SU-DHL-6 (cell line): ENCODE results near the gene MGAT4A.

Experiments
- H2AFZ ChIP-seq: fragments of 200-600 bp; sonication (generic); 2 replicates; pipeline ENCODE4 v1.6.1; 2014; ENCODE audit warnings: low read depth, mild to moderate bottlenecking, moderate library complexity, mixed read lengths, antibody characterized with exemption, low read length; ENCODE audit not compliant: severe bottlenecking
- H3F3A ChIP-seq: fragments of 200-600 bp; shearing (Covaris generic); 2 replicates; pipeline ENCODE4 v1.6.0; 2016; ENCODE audit warnings: antibody characterized with exemption, mild to moderate bottlenecking; ENCODE audit not compliant: insufficient read depth
- H3K27ac ChIP-seq: fragments of 200-600 bp; sonication (generic); 2 replicates; pipeline ENCODE4 v1.5.1; 2016; ENCODE audit warnings: low read depth, mild to moderate bottlenecking, low read length, moderate library complexity, mixed read lengths
- H3K27me3 ChIP-seq: fragments of 200-600 bp; sonication (generic), shearing (Covaris generic); 2 replicates; pipeline ENCODE4 v1.6.0; 2014; ENCODE audit warnings: mild to moderate bottlenecking, low read length
- H3K36me3 ChIP-seq: fragments of 200-600 bp; sonication (generic); 2 replicates; pipeline ENCODE4 v1.6.1; 2014; ENCODE audit warnings: mild to moderate bottlenecking, low read length, mixed read lengths
- H3K4me2 ChIP-seq: fragments of 300-600, 200-600 bp; shearing (Covaris generic), sonication (generic); 2 replicates; pipeline ENCODE4 v1.6.0; 2014; ENCODE audit warnings: low read length, low read depth, mild to moderate bottlenecking; ENCODE audit not compliant: poor library complexity, severe bottlenecking
- H3K4me3 ChIP-seq: fragments of 200-600 bp; sonication (generic); 2 replicates; pipeline ENCODE4 v1.5.1; 2014; ENCODE audit warnings: antibody characterized with exemption, low read length, mild to moderate bottlenecking, mixed read lengths; ENCODE audit not compliant: insufficient read depth, poor library complexity, severe bottlenecking
- H3K79me2 ChIP-seq: fragments of 200-600 bp; sonication (generic); 2 replicates; pipeline ENCODE4 v1.6.1; 2014; ENCODE audit warnings: mild to moderate bottlenecking, low read length, moderate library complexity; ENCODE audit not compliant: insufficient read depth
- H3K9ac ChIP-seq: fragments of 200-600 bp; sonication (generic); 2 replicates; pipeline ENCODE4 v1.7.0; 2014; ENCODE audit warnings: mild to moderate bottlenecking, low read length
- H3K9me2 ChIP-seq: fragments of 200-600 bp; sonication (generic); replicated peaks from 2 replicates; pipeline ENCODE4 v1.6.1; 2014; ENCODE audit warnings: low read length; ENCODE audit not compliant: insufficient read depth
- H3K9me3 ChIP-seq: fragments of 200-600 bp; sonication (generic); 2 replicates; pipeline ENCODE4 v1.6.1; 2014; ENCODE audit warnings: low read length, mixed read lengths; ENCODE audit not compliant: insufficient read depth
- H4K20me1 ChIP-seq: fragments of 200-600 bp; sonication (generic); 2 replicates; pipeline ENCODE4 v1.6.1; 2014; ENCODE audit warnings: low read depth, mild to moderate bottlenecking, antibody characterized with exemption, low read length, moderate library complexity, mixed read lengths
- CTCF ChIP-seq: fragments of 200-600 bp; sonication (generic); IDR thresholded peaks from one replicate; pipeline ENCODE4 v1.5.1; 2017; ENCODE audit warnings: antibody characterized with exemption, mild to moderate bottlenecking, low read length, moderate library complexity; ENCODE audit not compliant: insufficient read depth, poor library complexity, severe bottlenecking
- EZH2phosphoT487 ChIP-seq: fragments of 200-600 bp; sonication (generic), shearing (Covaris generic); conservative IDR thresholded peaks from 2 replicates; pipeline ENCODE4 v1.6.1; 2018; ENCODE audit warnings: mild to moderate bottlenecking, antibody characterized with exemption, low read length, moderate library complexity, mixed read lengths

Gene MGAT4A

GRCh38 chr2:98650998-98651397 is 79.9 kb downstream of the MGAT4A start:
- Histone ChIP-seq H3K9me2 (no peaks in the 10 kb centered on the region), H3K36me3 (no peaks in the 10 kb centered on the region), H4K20me1 (no peaks in the 10 kb centered on the region), H3K27ac (no peak overlapping the region), H3K4me2 (no peak overlapping the region), H3K9me3 (no peaks in the 10 kb centered on the region), H2AFZ (no peak overlapping the region), H3K4me3 (no peak overlapping the region), H3K27me3 (no peaks in the 10 kb centered on the region), H3K79me2 (no peaks in the 10 kb centered on the region), H3K9ac (no peak overlapping the region), H3F3A (no peaks in the 10 kb centered on the region)
- TF ChIP-seq CTCF (no peak), EZH2phosphoT487 (no peak)

- H3K9ac ChIP-seq = no peak overlapping the region
- H3K27me3 ChIP-seq = no peaks in the 10 kb centered on the region
- no peak overlapping the region for H3K27ac ChIP-seq
- no peaks in the 10 kb centered on the region for H3K9me3 ChIP-seq
- no peaks in the 10 kb centered on the region for H3K36me3 ChIP-seq
- no peaks in the 10 kb centered on the region for H3K79me2 ChIP-seq
- no peak for TF ChIP-seq CTCF
- TF ChIP-seq EZH2phosphoT487 = no peak
- H3F3A ChIP-seq = no peaks in the 10 kb centered on the region
- no peak overlapping the region for H3K4me3 ChIP-seq
- H2AFZ ChIP-seq = no peak overlapping the region
- H4K20me1 ChIP-seq = no peaks in the 10 kb centered on the region
- no peak overlapping the region for H3K4me2 ChIP-seq
- no peaks in the 10 kb centered on the region for H3K9me2 ChIP-seq
Measured at GRCh38 chr2:98649992-98650375, 80.9 kb downstream of the MGAT4A start.

DNA sequence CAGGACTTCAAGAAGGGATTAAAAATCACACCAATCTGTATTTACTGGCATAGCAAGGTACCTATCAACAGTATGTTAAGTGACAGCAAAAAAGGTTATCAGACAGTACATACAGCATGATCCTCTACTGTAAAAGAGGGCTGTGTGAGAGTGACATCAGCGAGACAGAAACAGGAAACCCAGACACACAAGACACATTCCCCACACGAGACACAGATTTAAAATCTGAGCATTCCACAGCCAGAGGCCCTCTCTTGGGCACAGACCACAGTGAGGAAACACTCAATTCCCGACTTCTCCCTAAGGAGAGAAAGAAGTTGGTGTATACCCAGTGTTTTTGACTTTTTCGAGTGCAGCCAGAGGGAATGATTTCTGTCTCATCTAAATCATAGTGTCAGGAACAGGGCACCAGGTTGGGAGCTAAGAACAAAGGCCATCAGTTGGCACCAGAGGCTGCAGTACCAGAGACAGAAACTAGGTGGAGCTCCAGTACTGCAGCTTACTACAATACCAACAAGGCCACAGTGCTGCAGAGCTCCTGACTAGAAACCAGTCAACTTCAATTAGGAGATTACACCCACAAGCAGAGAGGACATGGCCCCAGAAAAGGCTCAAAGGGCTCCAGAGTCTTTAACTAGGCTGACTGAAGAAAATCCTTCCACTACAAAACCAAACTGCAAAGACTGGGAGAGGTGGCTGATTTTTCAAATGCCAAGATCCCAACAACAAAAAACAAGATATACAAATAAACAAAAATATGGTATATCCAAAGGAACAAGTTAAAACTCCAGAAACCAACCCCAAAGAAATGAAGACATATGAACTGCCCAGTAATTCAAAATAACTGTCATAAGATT is 81.6 kb downstream of the MGAT4A start:
- Histone ChIP-seq H3K27me3 (no peaks in the 10 kb centered on the region), H3K9me3 (no peaks in the 10 kb centered on the region), H3K9ac (no peak overlapping the region), H2AFZ (no peak overlapping the region), H3F3A (no peaks in the 10 kb centered on the region), H4K20me1 (no peaks in the 10 kb centered on the region), H3K27ac (no peak overlapping the region), H3K36me3 (no peaks in the 10 kb centered on the region), H3K4me3 (no peak overlapping the region), H3K9me2 (no peaks in the 10 kb centered on the region), H3K79me2 (no peaks in the 10 kb centered on the region), H3K4me2 (no peak overlapping the region)
- TF ChIP-seq CTCF = peak; percentile 89
- no peak for TF ChIP-seq EZH2phosphoT487
